IPS-15b (cell line): Measurements from ENCODE around the gene RAPGEF4.

Experiments used
- H3K27me3 ChIP-seq: one replicate; pipeline ENCODE4 v1.6.1; 2013; ENCODE audit warnings: low read length; ENCODE audit not compliant: control insufficient read depth, insufficient read depth
- H3K36me3 ChIP-seq: one replicate; pipeline ENCODE4 v1.6.1; 2013; ENCODE audit warnings: low read length; ENCODE audit not compliant: control insufficient read depth, insufficient read depth
- H3K4me1 ChIP-seq: one replicate; pipeline ENCODE4 v1.6.1; 2013; ENCODE audit warnings: mild to moderate bottlenecking, low read length; ENCODE audit not compliant: control insufficient read depth, insufficient read depth
- H3K4me3 ChIP-seq: one replicate; pipeline ENCODE4 v1.5.1; 2013; ENCODE audit warnings: low read depth, low read length
- H3K9ac ChIP-seq: one replicate; pipeline ENCODE4 v1.6.1; 2013; ENCODE audit warnings: low read depth, mild to moderate bottlenecking, low read length
- H3K9me3 ChIP-seq: one replicate; pipeline ENCODE4 v1.6.1; 2013; ENCODE audit warnings: mild to moderate bottlenecking, low read length; ENCODE audit not compliant: control insufficient read depth, insufficient read depth

RAPGEF4 gene

GRCh38 chr2:172735582-172736423 lies at the start of gene RAPGEF4:
Gene RAPGEF4 (plus strand): TSS chr2:172735845. CDS start chr2:172735984, 139 bp downstream.
- peaks cover 5% of the 10 kb centered on the region for H3K4me1 ChIP-seq
- H3K27me3 ChIP-seq: peaks cover 39% of the 10 kb centered on the region
- no peaks in the 10 kb centered on the region for H3K36me3 ChIP-seq
- H3K9me3 ChIP-seq: no peaks in the 10 kb centered on the region
- H3K4me3 ChIP-seq: peak within 1 kb of the TSS; percentile 60
- H3K9ac ChIP-seq: peak within 1 kb of the TSS; percentile 54

- Histone ChIP-seq H3K9me3 (no peaks in the 10 kb centered on the region), H3K27me3 (no peaks in the 10 kb centered on the region), H3K36me3 (no peaks in the 10 kb centered on the region), H3K4me3 (no peak overlapping the region), H3K9ac (no peak overlapping the region), H3K4me1 (no peaks in the 10 kb centered on the region)
These were observed 42.6 kb upstream of the RAPGEF4 start for GRCh38 chr2:172693037-172693436.

GRCh38 chr2:172693529-172694455 lies 41.9 kb upstream of the RAPGEF4 start:
- no peak overlapping the region for H3K9ac ChIP-seq
- no peak overlapping the region for H3K4me3 ChIP-seq
- H3K36me3 ChIP-seq: no peaks in the 10 kb centered on the region
- H3K4me1 ChIP-seq: no peaks in the 10 kb centered on the region
- no peaks in the 10 kb centered on the region for H3K27me3 ChIP-seq
- no peaks in the 10 kb centered on the region for H3K9me3 ChIP-seq

DNA sequence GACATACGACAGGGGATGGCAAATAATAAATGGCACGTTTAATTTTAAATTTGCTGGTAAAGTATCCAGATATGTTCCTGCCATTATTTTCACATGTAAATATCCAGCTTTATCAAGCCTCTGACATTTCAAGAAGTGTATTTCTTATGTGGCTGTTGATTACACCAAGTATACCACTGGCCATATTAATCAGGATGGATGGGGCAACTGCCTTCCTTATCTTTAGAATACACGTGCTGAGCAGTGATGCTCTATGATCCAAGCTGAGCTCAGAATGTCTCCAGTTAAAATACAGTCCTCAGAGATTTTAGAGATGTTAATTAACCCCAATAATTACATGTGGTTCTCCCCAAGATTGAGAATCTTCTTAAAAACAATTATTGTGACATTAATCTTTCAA lies 38.3 kb upstream of the RAPGEF4 start:
- no peaks in the 10 kb centered on the region for H3K27me3 ChIP-seq
- no peaks in the 10 kb centered on the region for H3K4me1 ChIP-seq
- no peak overlapping the region for H3K4me3 ChIP-seq
- H3K9ac ChIP-seq: no peak overlapping the region
- H3K9me3 ChIP-seq: no peaks in the 10 kb centered on the region
- H3K36me3 ChIP-seq: no peaks in the 10 kb centered on the region

- no peak overlapping the region for H3K4me3 ChIP-seq
- H3K9ac ChIP-seq: no peak overlapping the region
- H3K27me3 ChIP-seq: no peaks in the 10 kb centered on the region
- no peaks in the 10 kb centered on the region for H3K4me1 ChIP-seq
- H3K36me3 ChIP-seq: no peaks in the 10 kb centered on the region
- no peaks in the 10 kb centered on the region for H3K9me3 ChIP-seq
These were observed 37.4 kb upstream of the RAPGEF4 start for GRCh38 chr2:172698041-172698863.

DNA sequence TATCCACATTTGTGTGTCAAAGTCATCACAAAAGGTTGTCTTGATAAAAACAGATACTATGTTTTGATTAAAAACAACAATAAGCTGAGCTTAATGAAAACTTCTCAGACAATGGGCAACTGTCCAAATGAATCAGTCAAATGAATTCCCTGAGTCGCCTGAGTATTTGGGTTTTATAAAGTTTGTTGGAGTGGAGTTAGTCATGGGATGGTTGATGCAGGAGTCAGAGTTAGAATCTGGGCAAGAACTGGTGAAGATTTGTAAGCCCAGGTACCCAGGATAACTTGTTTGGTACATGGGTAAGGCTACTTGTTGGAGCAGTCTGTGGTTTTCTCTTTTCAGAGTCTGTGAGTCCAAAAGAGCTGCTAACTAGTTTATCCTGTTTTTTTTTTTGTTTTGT lies 34.4 kb upstream of the RAPGEF4 start:
- Histone ChIP-seq H3K9ac (no peak overlapping the region), H3K4me3 (no peak overlapping the region), H3K27me3 (no peaks in the 10 kb centered on the region), H3K36me3 (no peaks in the 10 kb centered on the region), H3K9me3 (no peaks in the 10 kb centered on the region), H3K4me1 (no peaks in the 10 kb centered on the region)

DNA sequence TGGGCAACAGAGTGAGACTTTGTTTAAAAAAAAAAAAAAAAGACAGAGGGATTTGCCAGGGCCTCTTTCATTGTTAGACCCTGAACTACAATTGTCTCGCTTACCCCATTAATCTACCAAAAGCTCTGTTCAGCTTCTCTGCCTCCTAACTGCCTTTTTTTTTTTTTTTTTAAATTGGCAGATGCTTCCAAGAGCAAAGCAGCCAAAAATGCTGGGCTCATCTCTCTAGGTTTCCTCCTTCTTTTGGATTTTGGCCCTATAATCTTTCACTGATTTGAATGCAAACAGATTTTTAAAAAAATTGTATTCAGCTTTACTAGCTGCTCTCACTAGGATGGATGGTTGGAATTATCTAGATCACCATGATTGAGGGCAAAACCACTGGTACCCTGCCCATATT lies 33.2 kb upstream of the RAPGEF4 start:
- Histone ChIP-seq H3K9ac (no peak overlapping the region), H3K4me1 (no peaks in the 10 kb centered on the region), H3K27me3 (no peaks in the 10 kb centered on the region), H3K4me3 (no peak overlapping the region), H3K36me3 (no peaks in the 10 kb centered on the region), H3K9me3 (no peaks in the 10 kb centered on the region)

- no peak overlapping the region for H3K4me3 ChIP-seq
These were observed 31.3 kb upstream of the RAPGEF4 start for GRCh38 chr2:172704072-172704936.

GRCh38 chr2:172705352-172705751 lies 30.3 kb upstream of the RAPGEF4 start:
- Histone ChIP-seq H3K27me3 (no peaks in the 10 kb centered on the region), H3K9me3 (no peaks in the 10 kb centered on the region), H3K4me3 (no peak overlapping the region), H3K4me1 (no peaks in the 10 kb centered on the region), H3K36me3 (no peaks in the 10 kb centered on the region), H3K9ac (no peak overlapping the region)

More at GRCh38 chr2:172704072-172704936, 31.3 kb upstream of the RAPGEF4 start:
- Histone ChIP-seq H3K36me3 (no peaks in the 10 kb centered on the region), H3K9me3 (no peaks in the 10 kb centered on the region), H3K27me3 (no peaks in the 10 kb centered on the region), H3K9ac (no peak overlapping the region), H3K4me1 (no peaks in the 10 kb centered on the region)

DNA sequence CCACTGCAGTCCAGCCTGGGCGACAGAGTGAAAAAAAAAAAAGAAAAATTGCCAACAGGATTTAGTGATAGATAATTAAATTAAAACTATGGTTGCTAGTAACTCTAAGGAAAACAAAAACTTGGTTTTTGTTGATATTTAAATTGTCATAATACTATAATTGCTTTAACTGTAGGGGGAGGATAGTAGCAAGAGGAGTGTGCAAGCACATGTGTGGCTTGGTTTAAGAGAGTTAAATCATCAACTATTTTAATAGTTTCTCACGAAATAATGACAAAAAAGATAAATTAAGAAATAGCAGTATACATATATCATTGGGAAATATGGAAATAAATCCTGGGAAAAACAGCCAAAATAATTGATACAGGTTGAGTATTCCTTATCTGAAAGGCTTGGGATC lies 27.4 kb upstream of the RAPGEF4 start:
- no peak overlapping the region for H3K4me3 ChIP-seq
- no peaks in the 10 kb centered on the region for H3K36me3 ChIP-seq
- no peaks in the 10 kb centered on the region for H3K4me1 ChIP-seq
- H3K9ac ChIP-seq: no peak overlapping the region
- H3K9me3 ChIP-seq: no peaks in the 10 kb centered on the region
- no peaks in the 10 kb centered on the region for H3K27me3 ChIP-seq
